C4-2B (cell line): Measurements from ENCODE around the gene TRAP1.

Experiments used
- H3K27ac ChIP-seq: fragments of 450-650 bp; 2 replicates; pipeline ENCODE4 v1.5.1; 2017
- ZFX ChIP-seq: fragments of 450-650 bp; IDR thresholded peaks from 2 replicates; pipeline ENCODE4 v1.6.1; 2017
- TF ChIP-seq, protein P1 (sequence below): fragments of 450-650 bp; conservative IDR thresholded peaks from 2 replicates; pipeline ENCODE4 v1.5.1; 2017; ENCODE audit warnings: mild to moderate bottlenecking

The TRAP1 gene

GRCh38 chr16:3655030-3655395 lies 62.3 kb downstream of the TRAP1 start:
- TF ChIP-seq, protein P1, sequence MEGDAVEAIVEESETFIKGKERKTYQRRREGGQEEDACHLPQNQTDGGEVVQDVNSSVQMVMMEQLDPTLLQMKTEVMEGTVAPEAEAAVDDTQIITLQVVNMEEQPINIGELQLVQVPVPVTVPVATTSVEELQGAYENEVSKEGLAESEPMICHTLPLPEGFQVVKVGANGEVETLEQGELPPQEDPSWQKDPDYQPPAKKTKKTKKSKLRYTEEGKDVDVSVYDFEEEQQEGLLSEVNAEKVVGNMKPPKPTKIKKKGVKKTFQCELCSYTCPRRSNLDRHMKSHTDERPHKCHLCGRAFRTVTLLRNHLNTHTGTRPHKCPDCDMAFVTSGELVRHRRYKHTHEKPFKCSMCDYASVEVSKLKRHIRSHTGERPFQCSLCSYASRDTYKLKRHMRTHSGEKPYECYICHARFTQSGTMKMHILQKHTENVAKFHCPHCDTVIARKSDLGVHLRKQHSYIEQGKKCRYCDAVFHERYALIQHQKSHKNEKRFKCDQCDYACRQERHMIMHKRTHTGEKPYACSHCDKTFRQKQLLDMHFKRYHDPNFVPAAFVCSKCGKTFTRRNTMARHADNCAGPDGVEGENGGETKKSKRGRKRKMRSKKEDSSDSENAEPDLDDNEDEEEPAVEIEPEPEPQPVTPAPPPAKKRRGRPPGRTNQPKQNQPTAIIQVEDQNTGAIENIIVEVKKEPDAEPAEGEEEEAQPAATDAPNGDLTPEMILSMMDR, result no peak
- no peak for TF ChIP-seq ZFX
- peak overlapping the region; percentile 6; the same call in 1 of the 2 replicates for H3K27ac ChIP-seq

DNA sequence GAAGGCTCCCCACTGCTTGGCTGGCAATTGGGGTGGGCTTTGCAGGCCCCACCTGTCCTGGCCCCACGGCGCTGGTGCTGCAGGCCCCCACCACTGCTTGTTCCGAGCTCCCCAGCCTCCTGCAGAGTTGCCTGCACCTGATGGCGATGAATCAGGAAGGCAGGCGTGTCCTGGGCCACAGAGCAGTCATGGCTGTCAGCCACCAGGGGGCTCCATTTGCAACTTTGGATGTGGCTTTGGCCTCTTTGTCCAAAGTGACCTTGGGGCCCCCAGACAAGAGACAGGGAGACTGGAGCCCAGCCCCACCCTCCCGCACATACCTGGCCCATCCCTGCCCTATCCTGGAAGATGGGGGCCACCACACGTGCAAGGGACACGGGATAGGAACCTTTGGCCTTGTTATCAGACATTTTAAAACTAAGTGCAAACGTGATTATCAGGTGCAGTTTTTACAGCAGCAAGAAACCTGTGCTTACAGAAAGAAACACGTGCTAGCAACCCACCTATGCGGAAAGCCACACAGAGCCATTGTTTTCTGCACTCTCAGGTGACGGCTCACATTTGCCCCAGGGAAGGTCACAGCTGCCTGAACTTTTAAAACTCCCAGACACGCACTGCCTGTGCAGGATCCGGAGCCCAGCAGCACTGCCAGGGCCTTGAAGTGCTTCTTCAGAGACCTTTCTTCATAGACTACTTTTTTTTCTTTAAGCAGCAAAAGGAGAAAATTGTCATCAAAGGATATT lies 62.9 kb downstream of the TRAP1 start, which contains the start of gene DNASE1:
TSS of gene DNASE1 (plus strand) at position 443 of the 743 bp plus-strand sequence. CDS start 683 bp downstream, outside the sequence.
- H3K27ac ChIP-seq, result peak within 1 kb of the TSS; percentile 6; the same call in 1 of the 2 replicates
- no peak for TF ChIP-seq ZFX
- TF ChIP-seq, protein P1, result peak; percentile 88

- no peak for TF ChIP-seq ZFX
- TF ChIP-seq, protein P1, result no peak
- H3K27ac ChIP-seq, result no peak overlapping the region
Observed at GRCh38 chr16:3652373-3653195, 64.7 kb downstream of the TRAP1 start.

GRCh38 chr16:3651461-3652372 lies 65.6 kb downstream of the TRAP1 start:
- H3K27ac ChIP-seq, result no peak overlapping the region; the same call in 1 of the 2 replicates
- no peak for TF ChIP-seq ZFX
- TF ChIP-seq, protein P1, result no peak

DNA sequence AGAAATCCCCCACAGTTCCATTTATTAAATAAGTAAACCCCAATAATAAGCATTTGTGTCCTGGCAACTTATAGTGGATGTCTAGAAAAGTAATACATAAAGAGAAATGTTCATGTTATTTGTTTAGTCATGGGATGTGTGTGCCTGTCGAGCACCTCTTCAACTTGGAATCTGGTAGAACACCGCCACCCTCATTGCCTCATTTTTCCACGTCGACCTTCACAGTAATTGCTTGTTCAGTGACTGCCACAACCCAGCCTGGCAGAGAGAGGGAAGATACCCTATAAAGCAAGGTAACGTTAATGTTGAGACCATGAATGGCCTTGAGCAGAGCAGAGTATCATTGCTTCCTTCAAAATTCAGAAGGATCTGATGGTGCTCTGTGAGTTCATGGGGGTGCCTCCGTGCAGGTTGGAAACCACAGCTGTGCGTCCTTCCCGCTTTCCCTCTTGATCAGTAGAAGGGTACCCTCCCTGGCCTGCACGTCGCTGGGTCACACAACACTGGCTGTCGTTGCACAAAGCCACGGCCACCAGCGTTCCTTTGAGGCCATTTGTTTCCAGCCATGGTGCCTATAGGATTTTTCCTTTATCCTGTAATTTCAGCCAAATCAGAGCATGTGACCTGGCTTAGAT lies 66.6 kb downstream of the TRAP1 start:
- TF ChIP-seq, protein P1, result no peak
- no peak for TF ChIP-seq ZFX
- H3K27ac ChIP-seq, result no peak overlapping the region

DNA sequence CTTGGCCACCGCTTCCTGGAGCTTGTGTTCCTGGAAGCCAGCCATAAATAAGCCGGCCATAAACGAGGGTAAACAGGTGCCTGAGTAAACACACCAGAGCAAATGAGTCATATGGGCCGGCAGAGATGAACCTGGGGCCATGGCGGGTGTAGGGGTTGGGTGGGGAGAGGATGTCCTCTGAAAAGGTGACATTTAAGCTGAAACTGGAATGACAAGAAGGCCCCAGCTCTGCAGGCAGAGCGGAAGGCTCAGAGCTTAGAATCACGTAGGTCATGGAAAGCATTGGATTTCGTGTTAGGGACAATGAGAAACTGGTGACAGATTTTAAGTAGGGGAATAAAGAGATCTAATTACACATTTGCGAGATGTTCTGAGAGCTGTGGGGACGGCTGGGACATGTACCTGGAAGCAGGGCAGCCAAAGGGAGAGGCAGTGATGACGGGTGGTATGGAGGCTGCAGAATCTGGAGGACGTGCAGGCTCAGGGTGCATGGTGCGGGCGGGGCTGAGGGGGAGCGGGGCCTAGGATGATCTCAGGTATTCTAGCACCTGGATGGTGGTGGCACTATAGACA lies 70.9 kb downstream of the TRAP1 start:
- TF ChIP-seq, protein P1, result no peak
- TF ChIP-seq ZFX, result no peak
- H3K27ac ChIP-seq, result peak overlapping the region; percentile 96
